H9 (cell line): ENCODE data around the gene MGAT5. TPM values are rescaled to one million over a fixed set of nuclear protein-coding genes. Genes with fewer than 3 reads are reported as not detected.

ENCODE experiments used
- DNase-seq: peaks from one replicate; pipeline ENCODE4 v3.0.0-alpha.2; 2017
- H2AFZ ChIP-seq: one replicate; pipeline ENCODE4 v1.6.1; 2013; ENCODE audit warnings: mild to moderate bottlenecking, low read length, control low read depth, moderate library complexity
- H2AK5ac ChIP-seq: 2 replicates; pipeline ENCODE4 v1.6.1; 2013; ENCODE audit warnings: low read length, control low read depth, mixed read lengths; ENCODE audit not compliant: insufficient read length
- H2BK120ac ChIP-seq: one replicate; pipeline ENCODE4 v1.6.1; 2013; ENCODE audit warnings: low read depth, mild to moderate bottlenecking, low read length, control low read depth, inconsistent platforms; ENCODE audit not compliant: poor library complexity, severe bottlenecking
- H2BK12ac ChIP-seq: 2 replicates; pipeline ENCODE4 v1.6.1; 2013; ENCODE audit warnings: low read length, control low read depth, mixed read lengths, low read depth; ENCODE audit not compliant: insufficient read length
- H2BK15ac ChIP-seq: 2 replicates; pipeline ENCODE4 v1.6.1; 2013; ENCODE audit warnings: low read depth, low read length, control low read depth
- H2BK20ac ChIP-seq: one replicate; pipeline ENCODE4 v1.6.1; 2013; ENCODE audit warnings: low read depth, mild to moderate bottlenecking, low read length, control low read depth, inconsistent platforms; ENCODE audit not compliant: poor library complexity, severe bottlenecking
- H2BK5ac ChIP-seq: 2 replicates; pipeline ENCODE4 v1.6.1; 2013; ENCODE audit warnings: low read length, control low read depth, mixed read lengths; ENCODE audit not compliant: insufficient read length
- H3K14ac ChIP-seq: 2 replicates; pipeline ENCODE4 v1.6.1; 2013; ENCODE audit warnings: low read length, control low read depth; ENCODE audit not compliant: insufficient read depth
- H3K18ac ChIP-seq: 2 replicates; pipeline ENCODE4 v1.6.1; 2013; ENCODE audit warnings: low read depth, mild to moderate bottlenecking, mixed read lengths, low read length, control low read depth; ENCODE audit not compliant: insufficient read length
- H3K23ac ChIP-seq: 2 replicates; pipeline ENCODE4 v1.6.1; 2013; ENCODE audit warnings: low read length, control low read depth, mixed read lengths, low read depth; ENCODE audit not compliant: insufficient read length
- H3K23me2 ChIP-seq: 2 replicates; pipeline ENCODE4 v1.6.1; 2013; ENCODE audit warnings: low read depth, mild to moderate bottlenecking, mixed read lengths, low read length, control low read depth; ENCODE audit not compliant: insufficient read length, poor library complexity, severe bottlenecking
- H3K27ac ChIP-seq: 2 replicates; pipeline ENCODE4 v1.5.1; 2013; ENCODE audit warnings: low read length, control low read depth, mixed read lengths, low read depth; ENCODE audit not compliant: insufficient read length
- H3K27me3 ChIP-seq: 2 replicates; pipeline ENCODE4 v1.6.1; 2013; ENCODE audit warnings: low read length, control low read depth, inconsistent platforms; ENCODE audit not compliant: insufficient read depth
- H3K4ac ChIP-seq: 2 replicates; pipeline ENCODE4 v1.6.1; 2013; ENCODE audit warnings: low read depth, mild to moderate bottlenecking, control low read depth, inconsistent platforms, low read length, moderate library complexity
- H3K4me1 ChIP-seq: 2 replicates; pipeline ENCODE4 v1.6.1; 2013; ENCODE audit warnings: low read length, control low read depth, inconsistent platforms; ENCODE audit not compliant: insufficient read depth
- H3K4me2 ChIP-seq: 2 replicates; pipeline ENCODE4 v1.6.1; 2013; ENCODE audit warnings: low read length, control low read depth, mixed read lengths; ENCODE audit not compliant: insufficient read length, insufficient read depth
- H3K56ac ChIP-seq: 2 replicates; pipeline ENCODE4 v1.6.1; 2013; ENCODE audit warnings: low read depth, mild to moderate bottlenecking, mixed read lengths, low read length, control low read depth; ENCODE audit not compliant: insufficient read length
- H3K79me1 ChIP-seq: 2 replicates; pipeline ENCODE4 v1.6.1; 2013; ENCODE audit warnings: low read depth, mild to moderate bottlenecking, moderate library complexity, low read length, control low read depth, inconsistent platforms; ENCODE audit not compliant: insufficient read depth, poor library complexity, severe bottlenecking
- H3K79me2 ChIP-seq: 2 replicates; pipeline ENCODE4 v1.6.1; 2013; ENCODE audit warnings: low read length, control low read depth, inconsistent platforms; ENCODE audit not compliant: insufficient read depth
- H3K9ac ChIP-seq: 2 replicates; pipeline ENCODE4 v1.6.1; 2013; ENCODE audit warnings: low read length, control low read depth, mixed read lengths; ENCODE audit not compliant: insufficient read length; ENCODE audit errors: extremely low read depth
- H3K9me3 ChIP-seq: one replicate; pipeline ENCODE4 v1.6.1; 2013; ENCODE audit warnings: low read depth, low read length, inconsistent platforms; ENCODE audit not compliant: control insufficient read depth
- H3T11ph ChIP-seq: one replicate; pipeline ENCODE4 v1.6.1; 2013; ENCODE audit warnings: mild to moderate bottlenecking, low read length, control low read depth, inconsistent platforms
- H4K20me1 ChIP-seq: one replicate; pipeline ENCODE4 v1.6.1; 2013; ENCODE audit not compliant: control insufficient read depth, insufficient read length, insufficient read depth
- H4K5ac ChIP-seq: 2 replicates; pipeline ENCODE4 v1.6.1; 2013; ENCODE audit warnings: low read depth, mild to moderate bottlenecking, mixed read lengths, low read length, control low read depth; ENCODE audit not compliant: insufficient read length
- H4K8ac ChIP-seq: replicated peaks from 2 replicates; pipeline ENCODE4 v1.6.1; 2013; ENCODE audit warnings: low read length, control low read depth, mixed read lengths, low read depth; ENCODE audit not compliant: insufficient read length
- H4K91ac ChIP-seq: 2 replicates; pipeline ENCODE4 v1.6.1; 2013; ENCODE audit warnings: low read depth, mild to moderate bottlenecking, moderate library complexity, mixed read lengths, low read length, control low read depth; ENCODE audit not compliant: insufficient read length
- H3K27ac Mint-ChIP-seq, 3 experiments: 2 replicates in 2 of 3; 3 replicates in 1 of 3; pipeline ENCODE4 v1.8.0; 2020 to 2021; ENCODE audit warnings: mixed read lengths in 3 of 3, mild to moderate bottlenecking in 1 of 3, moderate library complexity in 1 of 3
- H3K27me3 Mint-ChIP-seq: 2 replicates; pipeline ENCODE4 v1.8.0; 2021; ENCODE audit warnings: low read depth, mild to moderate bottlenecking, moderate library complexity, mixed read lengths
- H3K36me3 Mint-ChIP-seq, 3 experiments: 2 replicates in 2 of 3; 3 replicates in 1 of 3; pipeline ENCODE4 v1.8.0; 2020 to 2021; ENCODE audit warnings: low read depth in 3 of 3, mixed read lengths in 3 of 3; ENCODE audit not compliant: insufficient read depth in 1 of 3
- H3K4me1 Mint-ChIP-seq, 2 experiments: 2 replicates each; pipeline ENCODE4 v1.8.0; 2020; ENCODE audit warnings: mixed read lengths in 2 of 2
- H3K4me3 Mint-ChIP-seq, 2 experiments: 2 replicates in 1 of 2; 3 replicates in 1 of 2; pipeline ENCODE4 v1.8.0; 2020 to 2021; ENCODE audit warnings: mild to moderate bottlenecking in 2 of 2, mixed read lengths in 2 of 2, moderate library complexity in 1 of 2
- H3K9me3 Mint-ChIP-seq, 2 experiments: 2 replicates in 1 of 2; 3 replicates in 1 of 2; pipeline ENCODE4 v1.8.0; 2020; ENCODE audit warnings: mild to moderate bottlenecking in 2 of 2, mixed read lengths in 2 of 2, moderate library complexity in 1 of 2
- CTCF ChIP-seq: fragments of 200-600 bp; sonication (generic); conservative IDR thresholded peaks from 3 replicates; pipeline ENCODE4 v1.8.0; 2021; ENCODE audit warnings: antibody characterized with exemption, mild to moderate bottlenecking
- WGBS: extraction: QIAGEN DNeasy Blood & Tissue Kit; methylation state at CpG from one replicate; pipeline ENCODE4 v1.1.7; 2013; ENCODE audit warnings: missing lambda C conversion rate, low lambda C conversion rate, mixed read lengths; ENCODE audit not compliant: insufficient read length; ENCODE audit errors: extremely low coverage; 5-methylcytosine and 5-hydroxymethylcytosine counted together
- total RNA-seq: library from RNA; stranded (reverse); gene quantifications from 2 replicates; pipeline ENCODE4 v1.2.1, GENCODE V29; 2021

The MGAT5 gene
- total RNA-seq, 1 experiment from 2014 or later = 25.7 TPM

- H4K8ac ChIP-seq = no peak overlapping the region
- Mint-ChIP-seq H3K36me3 (peaks cover 0 to 5% (median 0%) of the 10 kb centered on the region in 3 experiments; a peak in 1 of 7 replicates), H3K27ac (no peak overlapping the region), H3K9me3 (no peaks in the 10 kb centered on the region), H3K4me1 (peaks cover 6 to 8% of the 10 kb centered on the region in 2 experiments), H3K4me3 (no peak overlapping the region), H3K27me3 (no peaks in the 10 kb centered on the region)
- H3K23me2 ChIP-seq = no peaks in the 10 kb centered on the region
- no peak for DNase-seq
- no peak overlapping the region for H2BK20ac ChIP-seq
- no peaks in the 10 kb centered on the region for H4K20me1 ChIP-seq
- no CpG with 5 or more reads among the region's 5 CpGs for WGBS
- H3K4me1 ChIP-seq = no peaks in the 10 kb centered on the region
- no peak overlapping the region for H3K4ac ChIP-seq
- no peak overlapping the region for H3K23ac ChIP-seq
- no peak overlapping the region for H2AK5ac ChIP-seq
- no peak overlapping the region for H3K14ac ChIP-seq
- no peak overlapping the region for H2BK120ac ChIP-seq
- H3K79me1 ChIP-seq = no peaks in the 10 kb centered on the region
- no peak overlapping the region for H4K5ac ChIP-seq
- H3K4me2 ChIP-seq = no peak overlapping the region
- H3T11ph ChIP-seq = no peak overlapping the region
- H3K79me2 ChIP-seq = no peaks in the 10 kb centered on the region
- no peak for TF ChIP-seq CTCF
- no peak overlapping the region for H2BK15ac ChIP-seq
- H2BK12ac ChIP-seq = no peak overlapping the region
- no peak overlapping the region for H2AFZ ChIP-seq
- H4K91ac ChIP-seq = no peak overlapping the region
- H3K27me3 ChIP-seq = no peaks in the 10 kb centered on the region
- no peak overlapping the region for H3K56ac ChIP-seq
- H3K18ac ChIP-seq = no peak overlapping the region
- H3K9me3 ChIP-seq = no peaks in the 10 kb centered on the region
- H2BK5ac ChIP-seq = no peak overlapping the region
- no peak overlapping the region for H3K9ac ChIP-seq
- no peak overlapping the region for H3K27ac ChIP-seq
These were observed 164.2 kb downstream of the MGAT5 start for GRCh38 chr2:134417968-134418582.
